Naive B cell (primary cell): ENCODE results near the gene ALPK3. TPM values are rescaled to one million over a fixed set of nuclear protein-coding genes. Genes with fewer than 3 reads are reported as not detected.
A peak's percentile ranks its signal among the peaks of the same experiment; 100 is the strongest.

Source experiments
- ATAC-seq, 2 donors: fragments of 150-1000 bp; cut with Tn5 transposase; 2 replicates each; pipeline ENCODE4 v1.10.0; 2021; ENCODE audit warnings: low read depth in 2 of 2, mild to moderate bottlenecking in 2 of 2, moderate library complexity in 2 of 2
- DNase-seq: peaks from one replicate; pipeline ENCODE4 v3.0.0; 2022
- H3K27ac Mint-ChIP-seq, 6 donors: one replicate each; pipeline ENCODE4 v1.8.0; 2020 to 2022; ENCODE audit warnings: mild to moderate bottlenecking in 6 of 6, mixed read lengths in 6 of 6, moderate library complexity in 5 of 6, inconsistent platforms in 2 of 6
- H3K27me3 Mint-ChIP-seq, 3 donors: one replicate each; pipeline ENCODE4 v1.8.0; 2021 to 2022; ENCODE audit warnings: mixed read lengths in 3 of 3, mild to moderate bottlenecking in 1 of 3
- H3K36me3 Mint-ChIP-seq, 2 donors: one replicate each; pipeline ENCODE4 v1.8.0; 2020 to 2022; ENCODE audit warnings: mixed read lengths in 2 of 2, inconsistent platforms in 1 of 2, mild to moderate bottlenecking in 1 of 2
- H3K4me1 Mint-ChIP-seq, 3 donors: one replicate each; pipeline ENCODE4 v1.8.0; 2020 to 2022; ENCODE audit warnings: mixed read lengths in 3 of 3, inconsistent platforms in 1 of 3, mild to moderate bottlenecking in 1 of 3, moderate library complexity in 1 of 3
- H3K4me3 Mint-ChIP-seq, 8 donors: one replicate each; pipeline ENCODE4 v1.8.0; 2020 to 2022; ENCODE audit warnings: mild to moderate bottlenecking in 8 of 8, mixed read lengths in 8 of 8, moderate library complexity in 8 of 8, inconsistent platforms in 2 of 8
- H3K9me3 Mint-ChIP-seq, 7 donors: one replicate each; pipeline ENCODE4 v1.8.0; 2020 to 2022; ENCODE audit warnings: mixed read lengths in 7 of 7, mild to moderate bottlenecking in 5 of 7, inconsistent platforms in 2 of 7, moderate library complexity in 1 of 7
- polyA plus RNA-seq, 6 donors: library from polyadenylated mRNA; unstranded; fragments of 300-500 nt; fragmentation: Illumina TruSeq; gene quantifications; one replicate each; pipeline ENCODE4 v1.2.3, GENCODE V29; 2021; ENCODE audit warnings: low read depth in 6 of 6

ALPK3 gene
- polyA plus RNA-seq, 6 donors from 2014 or later = 0.04 to 0.23 TPM; not detected in 4

GRCh38 chr15:84805221-84805620 lies 11.9 kb upstream of the ALPK3 start:
- Mint-ChIP-seq H3K4me3 (no peak overlapping the region), H3K27ac (peak overlapping the region in 2 of 6 donors; percentile 37 to 66), H3K36me3 (peaks cover 15 to 25% of the 10 kb centered on the region in 2 donors), H3K9me3 (no peaks in the 10 kb centered on the region), H3K27me3 (no peaks in the 10 kb centered on the region), H3K4me1 (peaks cover 0 to 14% (median 4%) of the 10 kb centered on the region in 3 donors)
- DNase-seq (no peak), ATAC-seq (no peak)

GRCh38 chr15:84807228-84807627 lies 9.9 kb upstream of the ALPK3 start:
- ATAC-seq (no peak), DNase-seq (no peak)
- Mint-ChIP-seq H3K36me3 (peaks cover 13 to 20% of the 10 kb centered on the region in 2 donors), H3K4me1 (peaks cover 0 to 14% (median 10%) of the 10 kb centered on the region in 3 donors), H3K9me3 (no peaks in the 10 kb centered on the region), H3K27ac (peak overlapping the region in 1 of 6 donors; percentile 70), H3K27me3 (no peaks in the 10 kb centered on the region), H3K4me3 (no peak overlapping the region)

GRCh38 chr15:84810073-84810840 lies 6.9 kb upstream of the ALPK3 start:
- Mint-ChIP-seq H3K4me1 (peaks cover 0 to 7% (median 3%) of the 10 kb centered on the region in 3 donors), H3K27me3 (peaks cover 2 to 11% (median 2%) of the 10 kb centered on the region in 3 donors), H3K4me3 (no peak overlapping the region), H3K9me3 (no peaks in the 10 kb centered on the region), H3K36me3 (peaks cover 0 to under 1% of the 10 kb centered on the region in 2 donors), H3K27ac (peak overlapping the region in 2 of 6 donors; percentile 32 to 83)
- no peak for ATAC-seq
- no peak for DNase-seq

- no peaks in the 10 kb centered on the region for H3K36me3 Mint-ChIP-seq
- peaks cover 11 to 13% (median 11%) of the 10 kb centered on the region in 3 donors for H3K27me3 Mint-ChIP-seq
Measured at GRCh38 chr15:84811151-84811550, 6.0 kb upstream of the ALPK3 start.

GRCh38 chr15:84811828-84812227 lies 5.3 kb upstream of the ALPK3 start:
- no peaks in the 10 kb centered on the region for H3K36me3 Mint-ChIP-seq
- no peak for ATAC-seq
- H3K4me3 Mint-ChIP-seq = peak overlapping the region in 1 of 8 donors; percentile 29
- DNase-seq = no peak
- peaks cover 18% of the 10 kb centered on the region in 3 donors for H3K27me3 Mint-ChIP-seq
- no peaks in the 10 kb centered on the region for H3K9me3 Mint-ChIP-seq
- peak overlapping the region in 1 of 6 donors; percentile 22 for H3K27ac Mint-ChIP-seq
- H3K4me1 Mint-ChIP-seq = peaks cover 4 to 10% (median 9%) of the 10 kb centered on the region in 3 donors

More at GRCh38 chr15:84811151-84811550, 6.0 kb upstream of the ALPK3 start:
- Mint-ChIP-seq H3K27ac (peak overlapping the region in 2 of 6 donors; percentile 22 to 76), H3K4me3 (no peak overlapping the region), H3K9me3 (no peaks in the 10 kb centered on the region), H3K4me1 (peaks cover 4 to 7% (median 5%) of the 10 kb centered on the region in 3 donors)
- no peak for DNase-seq
- ATAC-seq = no peak

GRCh38 chr15:84812842-84813241 lies 4.3 kb upstream of the ALPK3 start:
- Mint-ChIP-seq H3K9me3 (no peaks in the 10 kb centered on the region), H3K27me3 (peaks cover 18 to 22% (median 18%) of the 10 kb centered on the region in 3 donors), H3K27ac (peak overlapping the region in 1 of 6 donors; percentile 20), H3K36me3 (no peaks in the 10 kb centered on the region), H3K4me1 (peaks cover 4 to 10% (median 9%) of the 10 kb centered on the region in 3 donors), H3K4me3 (no peak overlapping the region)
- DNase-seq (no peak), ATAC-seq (no peak)

- H3K27ac Mint-ChIP-seq = no peak overlapping the region
- no peak overlapping the region for H3K4me3 Mint-ChIP-seq
- ATAC-seq = no peak
- H3K9me3 Mint-ChIP-seq = peaks cover 0 to 2% (median 0%) of the 10 kb centered on the region in 7 donors
- H3K27me3 Mint-ChIP-seq = peaks cover 18 to 27% (median 24%) of the 10 kb centered on the region in 3 donors
- peaks cover 4 to 12% (median 10%) of the 10 kb centered on the region in 3 donors for H3K4me1 Mint-ChIP-seq
- DNase-seq = no peak
- no peaks in the 10 kb centered on the region for H3K36me3 Mint-ChIP-seq
Measured at GRCh38 chr15:84813435-84813834, 3.7 kb upstream of the ALPK3 start.

GRCh38 chr15:84813931-84814330 lies 3.2 kb upstream of the ALPK3 start:
- H3K4me3 Mint-ChIP-seq = no peak overlapping the region
- DNase-seq = no peak
- H3K4me1 Mint-ChIP-seq = peaks cover 4 to 12% (median 10%) of the 10 kb centered on the region in 3 donors
- no peaks in the 10 kb centered on the region for H3K36me3 Mint-ChIP-seq
- peaks cover 0 to 2% (median 0%) of the 10 kb centered on the region in 7 donors for H3K9me3 Mint-ChIP-seq
- ATAC-seq = no peak
- peaks cover 18 to 31% (median 27%) of the 10 kb centered on the region in 3 donors for H3K27me3 Mint-ChIP-seq
- peak overlapping the region in 1 of 6 donors; percentile 66 for H3K27ac Mint-ChIP-seq

- Mint-ChIP-seq H3K27ac (peak overlapping the region in 2 of 6 donors; percentile 22 to 66), H3K36me3 (no peaks in the 10 kb centered on the region), H3K9me3 (peaks cover 0 to 2% (median 0%) of the 10 kb centered on the region in 7 donors), H3K4me3 (no peak overlapping the region), H3K27me3 (peaks cover 18 to 34% (median 29%) of the 10 kb centered on the region in 3 donors), H3K4me1 (peaks cover 4 to 12% (median 10%) of the 10 kb centered on the region in 3 donors)
- DNase-seq = no peak
- no peak for ATAC-seq
Measured at GRCh38 chr15:84814916-84815315, 2.2 kb upstream of the ALPK3 start.

GRCh38 chr15:84817466-84818081 lies 418 bp downstream of the ALPK3 start:
- H3K27me3 Mint-ChIP-seq = peaks cover 18 to 34% (median 29%) of the 10 kb centered on the region in 3 donors
- DNase-seq (no peak), ATAC-seq (peak in 1 of 2 donors; percentile 23)
- peaks cover 0 to 2% (median 0%) of the 10 kb centered on the region in 7 donors for H3K9me3 Mint-ChIP-seq
- H3K4me3 Mint-ChIP-seq = peak overlapping the region in 1 of 8 donors; percentile 24
- H3K4me1 Mint-ChIP-seq = peaks cover 3 to 12% (median 4%) of the 10 kb centered on the region in 3 donors
- no peak overlapping the region for H3K27ac Mint-ChIP-seq
- H3K36me3 Mint-ChIP-seq = no peaks in the 10 kb centered on the region

GRCh38 chr15:84818261-84819131 lies 1.3 kb downstream of the ALPK3 start:
- no peaks in the 10 kb centered on the region for H3K36me3 Mint-ChIP-seq
- H3K9me3 Mint-ChIP-seq = peaks cover 0 to 2% (median 0%) of the 10 kb centered on the region in 7 donors
- H3K27ac Mint-ChIP-seq = peak overlapping the region in 1 of 6 donors; percentile 12
- no peak for ATAC-seq
- H3K27me3 Mint-ChIP-seq = peaks cover 18 to 34% (median 29%) of the 10 kb centered on the region in 3 donors
- no peak for DNase-seq
- H3K4me1 Mint-ChIP-seq = peaks cover 3 to 12% (median 4%) of the 10 kb centered on the region in 3 donors
- peak overlapping the region in 2 of 8 donors; percentile 24 to 83 for H3K4me3 Mint-ChIP-seq

- Mint-ChIP-seq H3K4me1 (peaks cover 3 to 12% (median 4%) of the 10 kb centered on the region in 3 donors), H3K36me3 (no peaks in the 10 kb centered on the region), H3K4me3 (no peak overlapping the region), H3K27me3 (peaks cover 18 to 34% (median 27%) of the 10 kb centered on the region in 3 donors), H3K9me3 (peaks cover 0 to 2% (median 0%) of the 10 kb centered on the region in 7 donors), H3K27ac (peak overlapping the region in 1 of 6 donors; percentile 23)
- DNase-seq (no peak), ATAC-seq (no peak)
Measured at GRCh38 chr15:84819291-84819768, 2.2 kb downstream of the ALPK3 start.
